GM20000 (cell line): ENCODE results near the gene CACFD1.

Experiments used
- DNase-seq: peaks from one replicate; pipeline ENCODE4 v3.0.0; 2012; ENCODE audit warnings: low spot score
- CTCF ChIP-seq: IDR thresholded peaks from 2 replicates; pipeline ENCODE4 v1.5.1; 2012; ENCODE audit warnings: mild to moderate bottlenecking, control low read depth; ENCODE audit errors: extremely low read depth, missing control alignments

Gene CACFD1

GRCh38 chr9:133472277-133472645 lies 12.5 kb downstream of the CACFD1 start:
- TF ChIP-seq CTCF, result no peak
- DNase-seq, result no peak

GRCh38 chr9:133472753-133473378 lies 13.1 kb downstream of the CACFD1 start:
- no peak for DNase-seq
- TF ChIP-seq CTCF, result no peak

- no peak for TF ChIP-seq CTCF
- no peak for DNase-seq
Observed at GRCh38 chr9:133473743-133474142, 14.0 kb downstream of the CACFD1 start.

GRCh38 chr9:133474215-133474614 lies 14.4 kb downstream of the CACFD1 start:
- no peak for TF ChIP-seq CTCF
- no peak for DNase-seq

- no peak for TF ChIP-seq CTCF
- DNase-seq, result no peak
Observed at GRCh38 chr9:133474853-133475252, 15.1 kb downstream of the CACFD1 start.

- no peak for DNase-seq
- TF ChIP-seq CTCF, result no peak
Observed at GRCh38 chr9:133475292-133476012, 15.7 kb downstream of the CACFD1 start.

- TF ChIP-seq CTCF, result no peak
- DNase-seq, result no peak
Observed at GRCh38 chr9:133476036-133476931, 16.5 kb downstream of the CACFD1 start.
